HepG2 (cell line): ENCODE results near the gene GAB3.

Experiments used
- NKX3-1 ChIP-seq: sonication (generic); formaldehyde crosslinking; IDR thresholded peaks from 2 replicates; pipeline ENCODE4 v1.5.0; 2020; ENCODE audit warnings: missing genetic modification reagents
- NR3C1 ChIP-seq: sonication (generic); formaldehyde crosslinking; IDR thresholded peaks from 2 replicates; pipeline ENCODE4 v1.4.0; 2020; ENCODE audit warnings: missing genetic modification reagents
- TIGD3 ChIP-seq: sonication (generic); formaldehyde crosslinking; IDR thresholded peaks from 2 replicates; pipeline ENCODE4 v1.5.1; 2020; ENCODE audit warnings: mild to moderate bottlenecking, missing genetic modification reagents, borderline replicate concordance
- ZBTB7B ChIP-seq: sonication (generic); formaldehyde crosslinking; IDR thresholded peaks from 2 replicates; pipeline ENCODE4 v1.4.0; 2020; ENCODE audit warnings: missing genetic modification reagents
- ZMYM3 ChIP-seq: sonication (generic); formaldehyde crosslinking; IDR thresholded peaks from 2 replicates; pipeline ENCODE4 v1.5.1; 2020; ENCODE audit warnings: mild to moderate bottlenecking, missing genetic modification reagents

GRCh38 chrX:154695911-154696675 lies 54.8 kb downstream of the GAB3 start:
- no peak for TF ChIP-seq ZMYM3 (CRISPR knock-in tag)
- no peak for TF ChIP-seq NKX3-1 (CRISPR knock-in tag)
- TF ChIP-seq NR3C1 = no peak
- no peak for TF ChIP-seq ZBTB7B (CRISPR knock-in tag)
- TF ChIP-seq TIGD3 (CRISPR knock-in tag) = no peak
